Skeletal muscle satellite cell (primary cell): ENCODE results near the gene FPR3.

ENCODE experiments used
- H3K27me3 ChIP-seq: 2 replicates; pipeline ENCODE4 v1.7.0; 2013; ENCODE audit warnings: low read length; ENCODE audit not compliant: control insufficient read depth, insufficient read depth
- H3K36me3 ChIP-seq: 2 replicates; pipeline ENCODE4 v1.7.0; 2013; ENCODE audit warnings: mild to moderate bottlenecking, control low read depth, low read length; ENCODE audit not compliant: insufficient read depth
- H3K4me1 ChIP-seq: 2 replicates; pipeline ENCODE4 v1.7.0; 2013; ENCODE audit warnings: low read length; ENCODE audit not compliant: control insufficient read depth, insufficient read depth
- H3K4me2 ChIP-seq: 2 replicates; pipeline ENCODE4 v1.7.0; 2013; ENCODE audit warnings: mild to moderate bottlenecking, low read length
- H3K4me3 ChIP-seq: 2 replicates; pipeline ENCODE4 v1.7.0; 2013; ENCODE audit warnings: low read length
- H3K9ac ChIP-seq: 2 replicates; pipeline ENCODE4 v1.7.0; 2013; ENCODE audit warnings: mild to moderate bottlenecking, low read depth, low read length, moderate library complexity
- H3K9me3 ChIP-seq: replicated peaks from 2 replicates; pipeline ENCODE4 v1.7.0; 2013; ENCODE audit warnings: mild to moderate bottlenecking, control low read depth, low read length

FPR3 gene

GRCh38 chr19:51809787-51810186 lies 14.8 kb downstream of the FPR3 start:
- Histone ChIP-seq H3K4me1 (no peaks in the 10 kb centered on the region), H3K27me3 (no peaks in the 10 kb centered on the region), H3K9ac (no peak overlapping the region), H3K36me3 (no peaks in the 10 kb centered on the region), H3K4me3 (no peak overlapping the region), H3K9me3 (no peaks in the 10 kb centered on the region), H3K4me2 (no peak overlapping the region)

- Histone ChIP-seq H3K9ac (no peak overlapping the region), H3K4me3 (no peak overlapping the region), H3K4me1 (no peaks in the 10 kb centered on the region), H3K36me3 (no peaks in the 10 kb centered on the region), H3K9me3 (no peaks in the 10 kb centered on the region), H3K4me2 (no peak overlapping the region), H3K27me3 (no peaks in the 10 kb centered on the region)
Observed at GRCh38 chr19:51810223-51810622, 15.3 kb downstream of the FPR3 start.

- H3K4me3 ChIP-seq: no peak overlapping the region
- H3K4me2 ChIP-seq: no peak overlapping the region
- no peak overlapping the region for H3K9ac ChIP-seq
- H3K36me3 ChIP-seq: no peaks in the 10 kb centered on the region
- no peaks in the 10 kb centered on the region for H3K27me3 ChIP-seq
- no peaks in the 10 kb centered on the region for H3K9me3 ChIP-seq
- no peaks in the 10 kb centered on the region for H3K4me1 ChIP-seq
Observed at GRCh38 chr19:51811344-51811743, 16.4 kb downstream of the FPR3 start.

GRCh38 chr19:51815043-51815442 lies 20.1 kb downstream of the FPR3 start:
- Histone ChIP-seq H3K9me3 (no peaks in the 10 kb centered on the region), H3K4me2 (no peak overlapping the region), H3K9ac (no peak overlapping the region), H3K36me3 (no peaks in the 10 kb centered on the region), H3K27me3 (no peaks in the 10 kb centered on the region), H3K4me1 (no peaks in the 10 kb centered on the region), H3K4me3 (no peak overlapping the region)

- H3K9me3 ChIP-seq: no peaks in the 10 kb centered on the region
- H3K27me3 ChIP-seq: no peaks in the 10 kb centered on the region
- H3K36me3 ChIP-seq: no peaks in the 10 kb centered on the region
- no peaks in the 10 kb centered on the region for H3K4me1 ChIP-seq
- no peak overlapping the region for H3K4me2 ChIP-seq
- H3K4me3 ChIP-seq: no peak overlapping the region
- H3K9ac ChIP-seq: no peak overlapping the region
Observed at GRCh38 chr19:51816711-51817110, 21.8 kb downstream of the FPR3 start.

GRCh38 chr19:51820011-51820410 lies 25.1 kb downstream of the FPR3 start:
- no peaks in the 10 kb centered on the region for H3K27me3 ChIP-seq
- H3K4me1 ChIP-seq: no peaks in the 10 kb centered on the region
- H3K9me3 ChIP-seq: no peaks in the 10 kb centered on the region
- H3K4me3 ChIP-seq: no peak overlapping the region
- H3K36me3 ChIP-seq: no peaks in the 10 kb centered on the region
- no peak overlapping the region for H3K4me2 ChIP-seq
- H3K9ac ChIP-seq: no peak overlapping the region

- no peak overlapping the region for H3K4me3 ChIP-seq
- H3K9me3 ChIP-seq: no peaks in the 10 kb centered on the region
- no peak overlapping the region for H3K4me2 ChIP-seq
- no peaks in the 10 kb centered on the region for H3K36me3 ChIP-seq
- H3K27me3 ChIP-seq: no peaks in the 10 kb centered on the region
- H3K9ac ChIP-seq: no peak overlapping the region
- H3K4me1 ChIP-seq: no peaks in the 10 kb centered on the region
Observed at GRCh38 chr19:51820831-51821446, 26.0 kb downstream of the FPR3 start.

GRCh38 chr19:51821456-51821855 lies 26.5 kb downstream of the FPR3 start:
- Histone ChIP-seq H3K4me2 (no peak overlapping the region), H3K27me3 (no peaks in the 10 kb centered on the region), H3K36me3 (no peaks in the 10 kb centered on the region), H3K9me3 (no peaks in the 10 kb centered on the region), H3K4me1 (no peaks in the 10 kb centered on the region), H3K9ac (no peak overlapping the region), H3K4me3 (no peak overlapping the region)

- Histone ChIP-seq H3K4me1 (no peaks in the 10 kb centered on the region), H3K36me3 (no peaks in the 10 kb centered on the region), H3K4me3 (no peak overlapping the region), H3K27me3 (no peaks in the 10 kb centered on the region), H3K9ac (no peak overlapping the region), H3K4me2 (no peak overlapping the region), H3K9me3 (no peaks in the 10 kb centered on the region)
Observed at GRCh38 chr19:51821921-51822320, 27.0 kb downstream of the FPR3 start.

GRCh38 chr19:51822325-51822724 lies 27.4 kb downstream of the FPR3 start:
- Histone ChIP-seq H3K9ac (no peak overlapping the region), H3K4me2 (no peak overlapping the region), H3K27me3 (no peaks in the 10 kb centered on the region), H3K4me1 (no peaks in the 10 kb centered on the region), H3K4me3 (no peak overlapping the region), H3K9me3 (no peaks in the 10 kb centered on the region), H3K36me3 (no peaks in the 10 kb centered on the region)

- Histone ChIP-seq H3K4me3 (no peak overlapping the region), H3K9ac (no peak overlapping the region), H3K9me3 (no peaks in the 10 kb centered on the region), H3K36me3 (no peaks in the 10 kb centered on the region), H3K27me3 (no peaks in the 10 kb centered on the region), H3K4me2 (no peak overlapping the region), H3K4me1 (no peaks in the 10 kb centered on the region)
Observed at GRCh38 chr19:51822946-51823345, 28.0 kb downstream of the FPR3 start.

GRCh38 chr19:51824281-51825005 lies 29.5 kb downstream of the FPR3 start:
- Histone ChIP-seq H3K36me3 (no peaks in the 10 kb centered on the region), H3K9ac (no peak overlapping the region), H3K27me3 (no peaks in the 10 kb centered on the region), H3K4me1 (no peaks in the 10 kb centered on the region), H3K4me2 (no peak overlapping the region), H3K4me3 (no peak overlapping the region), H3K9me3 (no peaks in the 10 kb centered on the region)
